GM12878 (cell line): ENCODE data around the gene MSGN1. TPM values are rescaled to one million over a fixed set of nuclear protein-coding genes. Genes with fewer than 3 reads are reported as not detected.

Experiments
- ATAC-seq: fragments of 200-7000 bp; cut with Tn5 transposase; 3 replicates; pipeline ENCODE4 v1.9.1; 2020; ENCODE audit warnings: mild to moderate bottlenecking, moderate library complexity
- BruUV-seq: library from RNA; stranded (reverse); fragments of 400-500 nt; replicated peaks from 2 replicates; lab custom pipeline; 2021; lab: Mats Ljungman, UMichigan
- CTCF ChIA-PET: fragments of 300-600 bp; sonication (Branson Sonifier 250); formaldehyde crosslinking; extraction: SDS; loops from one replicate; lab custom pipeline; 2021; ENCODE audit warnings: inconsistent platforms; lab: Yijun Ruan, JAX
- POLR2A ChIA-PET: fragments of 350-600 bp; formaldehyde crosslinking; extraction: SDS; loops from one replicate; lab custom pipeline; 2021; ENCODE audit warnings: inconsistent platforms; lab: Charles Lee
- RAD21 ChIA-PET: fragments of 300-600 bp; sonication (Branson Sonifier 250); formaldehyde crosslinking; loops from one replicate; lab custom pipeline; 2023; ENCODE audit warnings: antibody characterized with exemption; ENCODE audit not compliant: unreplicated experiment; lab: Charles Lee
- SMC1A ChIA-PET: fragments of 300-600 bp; sonication (Branson Sonifier 250); formaldehyde crosslinking; loops from one replicate; lab custom pipeline; 2023; ENCODE audit not compliant: unreplicated experiment, uncharacterized antibody; lab: Charles Lee
- DNase-seq: peaks from one replicate; pipeline ENCODE4 v3.0.0-alpha.2; 2011; ENCODE audit warnings: low read depth, low spot score
- FAIRE-seq: peaks from 3 replicates; lab custom pipeline; 2011; peaks lifted over from hg19 to GRCh38; lab: Jason Lieb, UNC
- H2AFZ ChIP-seq: 2 replicates; pipeline ENCODE4 v1.6.0; 2011; ENCODE audit warnings: low read depth, low read length, control low read depth; ENCODE audit not compliant: control insufficient read depth
- H3K27ac ChIP-seq: 2 replicates; pipeline ENCODE4 v1.5.1; 2011; ENCODE audit warnings: control low read depth; ENCODE audit not compliant: control insufficient read depth, insufficient read depth
- H3K27me3 ChIP-seq, 2 experiments: replicated peaks in 1 of 2; 2 replicates each; pipeline versions ENCODE4 v1.6.0 to v1.6.1; 2011; ENCODE audit warnings: low read length in 1 of 2; ENCODE audit not compliant: control insufficient read depth in 2 of 2, insufficient read depth in 2 of 2
- H3K36me3 ChIP-seq, 2 experiments: 2 replicates each; pipeline ENCODE4 v1.5.1; 2011; ENCODE audit warnings: low read length in 1 of 2; ENCODE audit not compliant: control insufficient read depth in 2 of 2, insufficient read depth in 2 of 2
- H3K4me1 ChIP-seq: 2 replicates; pipeline ENCODE4 v1.6.1; 2011; ENCODE audit warnings: mild to moderate bottlenecking, low read length, moderate library complexity, mixed read lengths; ENCODE audit not compliant: control insufficient read depth, insufficient read depth
- H3K4me2 ChIP-seq: 2 replicates; pipeline ENCODE4 v1.6.0; 2011; ENCODE audit warnings: control low read depth; ENCODE audit not compliant: control insufficient read depth, insufficient read depth
- H3K4me3 ChIP-seq: fragments of 200-600 bp; sonication (generic); 2 replicates; pipeline ENCODE4 v1.5.1; 2016
- H3K79me2 ChIP-seq: 2 replicates; pipeline ENCODE4 v1.6.0; 2011; ENCODE audit warnings: low read length; ENCODE audit not compliant: control insufficient read depth, insufficient read depth
- H3K9ac ChIP-seq: 2 replicates; pipeline ENCODE4 v1.8.0; 2011; ENCODE audit warnings: low read length, control low read depth, mixed read lengths; ENCODE audit not compliant: control insufficient read depth, insufficient read depth
- H3K9me3 ChIP-seq: replicated peaks from 3 replicates; pipeline ENCODE4 v1.5.1; 2011; ENCODE audit warnings: mild to moderate bottlenecking, low read length; ENCODE audit not compliant: control insufficient read depth, insufficient read depth
- H4K20me1 ChIP-seq: 2 replicates; pipeline ENCODE4 v1.6.0; 2011; ENCODE audit not compliant: control insufficient read depth, insufficient read depth
- BHLHE40 ChIP-seq, 2 experiments: fragments of 450-650 bp in 1 of 2; IDR thresholded peaks; 2 replicates each; pipeline ENCODE4 v1.6.1; 2011 to 2017; ENCODE audit warnings: low read depth in 2 of 2, borderline replicate concordance in 1 of 2, improper control_type of control experiment in 1 of 2, low read length in 1 of 2, mild to moderate bottlenecking in 1 of 2
- CHD1 ChIP-seq: IDR thresholded peaks from 2 replicates; pipeline ENCODE4 v1.6.1; 2012; ENCODE audit warnings: low read depth, low read length, improper control_type of control experiment
- CREB1 ChIP-seq: IDR thresholded peaks from 2 replicates; pipeline ENCODE4 v1.6.1; 2012; ENCODE audit warnings: low read depth, mild to moderate bottlenecking, inconsistent platforms
- FOXM1 ChIP-seq: IDR thresholded peaks from 2 replicates; pipeline ENCODE4 v1.6.1; 2012; ENCODE audit warnings: low read depth, mild to moderate bottlenecking, inconsistent platforms, low read length, moderate library complexity
- MTA2 ChIP-seq: fragments of 450-650 bp; IDR thresholded peaks from 2 replicates; pipeline ENCODE4 v1.6.1; 2016; ENCODE audit warnings: low read depth, mild to moderate bottlenecking, moderate library complexity
- MTA3 ChIP-seq: IDR thresholded peaks from 2 replicates; pipeline ENCODE4 v1.6.1; 2012; ENCODE audit warnings: low read length, inconsistent platforms, borderline replicate concordance
- NFXL1 ChIP-seq: fragments of 450-650 bp; IDR thresholded peaks from 2 replicates; pipeline ENCODE4 v1.6.1; 2017; ENCODE audit warnings: antibody characterized with exemption, mild to moderate bottlenecking, borderline replicate concordance
- NR2F1 ChIP-seq: fragments of 450-650 bp; conservative IDR thresholded peaks from 2 replicates; pipeline ENCODE4 v1.6.1; 2017; ENCODE audit warnings: mild to moderate bottlenecking
- PBX3 ChIP-seq: IDR thresholded peaks from 2 replicates; pipeline ENCODE4 v1.6.1; 2011; ENCODE audit warnings: mild to moderate bottlenecking, low read depth, low read length, moderate library complexity; ENCODE audit not compliant: insufficient replicate concordance
- RCOR1 ChIP-seq: conservative IDR thresholded peaks from 2 replicates; pipeline ENCODE4 v1.6.1; 2012; ENCODE audit warnings: low read depth, low read length, improper control_type of control experiment
- TCF12 ChIP-seq: IDR thresholded peaks from 2 replicates; pipeline ENCODE4 v1.6.1; 2011; ENCODE audit warnings: low read depth, mild to moderate bottlenecking, low read length
- YY1 ChIP-seq: IDR thresholded peaks from 2 replicates; pipeline ENCODE4 v1.6.1; 2011; ENCODE audit warnings: low read depth, mild to moderate bottlenecking, low read length
- ZBTB33 ChIP-seq: fragments of 450-650 bp; IDR thresholded peaks from 2 replicates; pipeline ENCODE4 v1.6.1; 2017; ENCODE audit warnings: mild to moderate bottlenecking
- ZBTB40 ChIP-seq: fragments of 450-650 bp; IDR thresholded peaks from 2 replicates; pipeline ENCODE4 v1.6.1; 2016; ENCODE audit warnings: mild to moderate bottlenecking, moderate library complexity, borderline replicate concordance
- ZNF384 ChIP-seq: IDR thresholded peaks from 2 replicates; pipeline ENCODE4 v1.6.1; 2012; ENCODE audit warnings: low read depth, mild to moderate bottlenecking, low read length, improper control_type of control experiment, borderline replicate concordance
- WGBS: methylation state at CpG from one replicate; pipeline ENCODE4 v1.1.6; 2016; ENCODE audit warnings: low lambda C conversion rate; ENCODE audit not compliant: insufficient replicate concordance, insufficient coverage; ENCODE audit errors: missing lambda C conversion rate; 5-methylcytosine and 5-hydroxymethylcytosine counted together
- in situ Hi-C: fragments of 300-500 bp; cut with MboI; formaldehyde crosslinking; loops from 9 replicates; pipeline ENCODE4 v1.14.3; 2018; ENCODE audit warnings: mixed read lengths
- intact Hi-C: fragments of 100-400 bp; cut with micrococcal nuclease; formaldehyde crosslinking; loops from one replicate; pipeline ENCODE4 v1.14.2; 2022; ENCODE audit not compliant: unreplicated experiment
- polyA plus RNA-seq, 11 experiments: library from polyadenylated mRNA; depleted of rRNA in 4 of 11; unstranded in 6 of 11; stranded (reverse) in 5 of 11; fragments of >200 nt; fragmentation: Nextera tagmentation in 4 of 11; fragmentation: Illumina TruSeq in 1 of 11; extraction: Ambion mirVana in 4 of 11; extraction: Trizol in 1 of 11; gene quantifications; 1 replicate in 1 of 11; 2 replicates in 10 of 11; pipeline versions ENCODE4 v1.2.1 to v1.2.3, GENCODE V29; 2011 to 2016; ENCODE audit warnings: inconsistent platforms in 2 of 11, missing spikeins in 2 of 11, low read depth in 1 of 11
- total RNA-seq, 4 experiments: library from RNA; depleted of rRNA in 3 of 4; stranded (reverse); fragments of >200 nt in 3 of 4; fragmentation: Illumina TruSeq in 1 of 4; extraction: Trizol in 1 of 4; gene quantifications; 2 replicates each; pipeline versions ENCODE4 v1.2.1 to v1.2.3, GENCODE V29; 2013 to 2021

MSGN1 gene
- total and polyA plus RNA-seq, 10 of the 15 experiments (the other 5 are each of a cell fraction or from before 2014, with no cell fraction given): 0.27 TPM; not detected in 9

GRCh38 chr2:17818235-17818815 lies 2.1 kb downstream of the MSGN1 start:
- ChIA-PET RAD21 (interaction anchor here (5.0 kb wide), 1 partner anchor 63 kb away, joined by 49 read pairs; the partner anchor contains the start of genes GEN1 and SMC6), CTCF (interaction anchor here (2.9 kb wide), 1 partner anchor 13 kb away, joined by 12 read pairs; no protein-coding TSS in a partner anchor), POLR2A (interaction anchor here (6.1 kb wide), 1 partner anchor 15 kb away, joined by 80 read pairs; no protein-coding TSS in a partner anchor), SMC1A (interaction anchor here (15.2 kb wide), 1 partner anchor 15 kb away, joined by 288 read pairs; no protein-coding TSS in a partner anchor)
- no TSS peak for BruUV-seq
- Histone ChIP-seq H3K4me2 (no peak overlapping the region), H3K79me2 (no peaks in the 10 kb centered on the region), H3K4me1 (peaks cover 51% of the 10 kb centered on the region), H2AFZ (no peak overlapping the region), H4K20me1 (no peaks in the 10 kb centered on the region), H3K9me3 (no peaks in the 10 kb centered on the region), H3K4me3 (no peak overlapping the region), H3K27me3 (no peaks in the 10 kb centered on the region), H3K36me3 (no peaks in the 10 kb centered on the region), H3K27ac (no peak overlapping the region), H3K9ac (no peak overlapping the region)
- 55% methylated on average over 2 of the region's 2 CpGs for WGBS
- no peak for FAIRE-seq
- DNase-seq: no peak
- ATAC-seq: no peak
- in situ Hi-C loops (no loop called here), intact Hi-C loops (loop anchor here (10.0 kb wide), 1 partner anchor 1164 kb away; no protein-coding TSS in a partner anchor)
- TF ChIP-seq NR2F1 (no peak), RCOR1 (no peak), BHLHE40 (IDR thresholded peaks at IDR 0.05; ENCODE audit: borderline replicate concordance in 1 of 2, low read depth in 2 of 2, low read length in 1 of 2) (no peak), MTA2 (no peak), PBX3 (no peak), CREB1 (no peak), FOXM1 (no peak), ZNF384 (no peak), MTA3 (no peak), NFXL1 (no peak), ZBTB33 (no peak), YY1 (no peak), CHD1 (no peak), ZBTB40 (no peak), TCF12 (no peak)
